HG02938 (cell line): ENCODE results near the gene KPTN.

Experiments
- ATAC-seq: cut with Tn5 transposase; IDR thresholded peaks from one replicate; pipeline ENCODE4 v1.9.1; 2021; ENCODE audit warnings: mild to moderate bottlenecking, moderate library complexity; ENCODE audit not compliant: unreplicated experiment

The KPTN gene

DNA sequence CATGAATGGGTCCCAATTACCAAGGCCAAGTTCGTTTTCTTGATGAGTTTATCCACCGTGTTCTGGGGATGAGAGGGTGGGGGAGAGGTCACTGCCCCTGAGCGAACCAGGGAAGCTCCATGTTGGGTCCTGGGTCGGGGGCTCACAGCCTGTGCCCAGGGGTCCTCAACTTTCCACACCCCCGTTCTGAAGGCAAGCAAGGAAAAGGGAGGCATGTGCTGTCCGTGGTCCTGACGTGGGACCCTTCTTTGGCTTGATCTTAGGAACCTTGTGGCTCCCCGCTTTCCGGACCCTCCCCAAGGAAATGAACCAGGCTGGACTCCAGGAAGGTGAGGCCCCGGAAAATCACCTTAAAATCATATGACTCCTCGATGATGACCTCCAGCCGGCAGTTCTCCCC, 46.5 kb downstream of the KPTN start:
- no peak for ATAC-seq

DNA sequence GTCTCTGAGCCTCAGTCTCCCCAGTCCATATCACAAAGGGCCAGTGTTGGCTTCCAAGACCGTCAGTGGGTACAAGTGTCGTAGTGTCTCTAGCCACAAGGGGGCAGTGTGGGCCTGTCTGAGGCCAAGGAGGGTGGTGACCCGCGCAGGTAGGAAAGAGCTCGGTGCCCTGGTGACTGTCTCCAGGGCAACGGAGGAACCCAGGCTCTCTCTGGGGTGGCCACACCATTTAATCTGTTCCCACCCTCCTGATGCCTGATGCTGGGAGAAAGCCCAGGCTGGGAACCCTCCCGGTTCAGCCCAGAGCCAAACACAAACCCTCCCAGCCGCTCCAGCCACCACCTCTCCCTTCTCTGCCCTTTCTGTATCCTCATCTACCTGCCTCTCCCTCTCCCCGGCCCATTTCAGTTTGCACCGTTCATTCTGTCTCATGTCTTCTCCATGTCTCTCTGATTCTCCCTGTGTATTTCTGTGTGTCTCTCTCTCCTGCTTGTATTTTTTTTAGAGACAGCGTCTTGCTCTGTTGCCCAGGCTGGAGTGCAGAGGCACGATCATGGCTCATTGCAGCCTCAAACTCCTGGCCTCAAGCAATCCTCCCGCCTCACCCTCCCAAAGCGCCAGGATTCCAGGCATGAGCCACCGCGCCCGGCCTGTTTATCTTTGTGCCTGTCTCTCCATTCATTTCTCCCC, 47.2 kb downstream of the KPTN start:
- ATAC-seq = no peak

DNA sequence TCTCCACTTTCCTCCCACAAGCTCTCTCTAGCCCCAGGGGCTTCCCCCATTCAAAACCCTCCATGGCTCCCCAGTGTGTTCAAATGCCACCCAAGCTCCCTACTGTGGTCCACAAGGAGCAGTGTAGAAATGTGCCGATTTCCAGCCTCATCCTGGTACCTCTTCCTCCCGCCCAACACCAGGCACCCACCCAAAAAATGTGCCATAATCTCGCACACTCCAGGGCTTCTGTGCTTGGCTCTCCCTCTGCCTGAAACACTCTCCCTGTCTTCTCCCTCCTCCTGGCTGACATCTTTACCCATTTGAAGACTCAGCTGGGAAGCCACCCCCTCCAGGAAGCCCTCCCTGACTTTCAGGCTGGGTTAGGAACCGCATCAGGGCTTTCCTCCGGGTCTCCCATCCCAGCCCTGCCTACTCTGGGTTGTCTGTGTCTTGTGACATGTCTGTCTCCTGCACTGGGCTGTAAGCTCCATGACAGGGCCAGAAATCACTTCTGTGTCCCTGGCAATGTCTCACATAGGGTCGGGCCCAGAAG, 48.1 kb downstream of the KPTN start:
- no peak for ATAC-seq

DNA sequence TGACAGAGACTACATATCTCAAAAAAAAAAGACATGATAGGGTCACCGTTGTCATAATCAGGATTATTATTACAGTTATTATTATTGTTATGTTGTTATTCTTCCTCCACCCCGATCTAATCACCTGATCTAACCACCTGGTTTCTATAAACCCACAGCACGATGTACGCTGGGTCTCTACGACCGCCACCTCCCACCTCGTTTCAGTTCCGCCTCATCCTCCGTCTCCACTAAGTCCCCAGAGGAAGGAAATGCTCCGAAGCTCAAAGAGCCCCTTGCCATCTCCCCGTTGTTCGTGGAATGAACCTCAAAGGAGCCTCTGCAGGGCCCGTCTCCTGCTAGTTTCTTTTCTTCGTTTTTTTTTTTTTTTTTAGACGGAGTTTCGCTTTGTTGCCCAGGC, 48.8 kb downstream of the KPTN start:
- ATAC-seq = no peak

DNA sequence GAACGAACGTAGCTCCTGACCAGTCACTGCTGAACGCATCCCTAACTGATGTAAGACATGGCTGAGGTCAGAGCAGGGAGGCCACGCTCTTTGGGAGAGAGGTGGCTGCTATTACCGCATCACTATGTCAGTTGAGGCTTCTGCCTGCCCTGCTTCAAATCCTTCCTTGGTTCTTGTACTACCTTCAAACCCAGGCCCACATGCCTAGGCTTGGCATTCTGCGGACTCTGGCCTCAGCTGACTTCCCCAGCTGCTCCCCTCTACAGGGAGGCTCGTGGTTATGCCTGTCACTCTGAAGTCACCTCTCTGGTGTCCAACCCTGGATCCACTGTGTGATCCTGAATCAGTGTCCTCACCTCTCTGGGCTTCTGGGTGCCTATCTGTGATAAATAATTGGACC, 49.9 kb downstream of the KPTN start:
- no peak for ATAC-seq

GRCh38 chr19:47433121-47433520, 50.9 kb downstream of the KPTN start:
- ATAC-seq = no peak

DNA sequence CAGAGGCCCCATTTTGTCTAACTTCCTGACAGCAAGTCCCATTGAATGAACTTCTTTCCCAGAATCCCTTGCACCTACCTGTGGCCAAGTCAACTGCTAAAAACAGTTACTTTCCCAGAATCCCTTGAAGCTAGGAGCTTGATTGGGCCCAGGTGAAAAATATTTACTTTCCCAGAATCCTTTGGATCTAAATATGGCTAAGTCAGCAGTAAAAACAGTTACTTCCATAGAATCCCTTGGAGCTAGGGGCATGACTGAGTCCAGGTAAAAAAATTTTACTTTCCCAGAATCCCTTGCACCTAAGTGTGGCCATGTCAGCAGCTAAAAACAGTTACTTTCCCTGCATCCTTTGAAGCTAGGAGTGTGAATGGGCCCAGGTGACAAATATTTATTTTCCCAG, 51.5 kb downstream of the KPTN start:
- no peak for ATAC-seq

GRCh38 chr19:47432091-47432490, 51.9 kb downstream of the KPTN start:
- no peak for ATAC-seq

- no peak for ATAC-seq
Measured at GRCh38 chr19:47430041-47430802, 53.8 kb downstream of the KPTN start.

DNA sequence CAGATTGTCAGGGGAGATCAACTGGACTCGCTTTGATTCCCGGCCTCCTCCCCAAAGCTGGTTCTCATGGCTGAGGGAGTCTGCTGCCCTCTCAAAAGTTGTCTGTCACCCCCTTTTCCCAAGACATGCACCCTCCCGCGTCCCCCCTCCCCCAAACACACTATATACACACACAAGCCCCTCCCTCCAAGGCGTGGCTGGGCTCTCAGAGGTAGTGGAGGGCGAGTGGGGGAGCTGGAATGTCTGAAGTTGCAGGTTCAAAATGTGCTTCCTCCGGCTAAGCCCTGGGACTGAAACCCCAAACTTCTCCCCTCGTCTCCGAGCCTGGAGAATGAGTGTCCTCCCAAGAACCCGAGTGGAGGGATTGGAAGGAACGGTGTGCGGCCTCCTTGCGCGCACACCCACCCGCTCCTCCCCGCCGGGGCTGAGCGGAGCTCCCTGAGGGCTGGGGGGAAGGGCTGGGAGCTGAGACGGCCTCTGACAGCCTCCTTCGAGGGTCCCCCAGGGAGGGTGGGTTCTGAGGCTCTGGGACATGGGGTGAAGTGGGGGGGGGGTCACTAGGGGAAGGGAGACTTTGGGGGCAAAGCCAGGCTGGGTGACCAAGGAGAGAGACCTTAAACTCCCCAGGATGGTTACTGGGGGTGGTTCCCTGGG, 54.8 kb downstream of the KPTN start:
- no peak for ATAC-seq

DNA sequence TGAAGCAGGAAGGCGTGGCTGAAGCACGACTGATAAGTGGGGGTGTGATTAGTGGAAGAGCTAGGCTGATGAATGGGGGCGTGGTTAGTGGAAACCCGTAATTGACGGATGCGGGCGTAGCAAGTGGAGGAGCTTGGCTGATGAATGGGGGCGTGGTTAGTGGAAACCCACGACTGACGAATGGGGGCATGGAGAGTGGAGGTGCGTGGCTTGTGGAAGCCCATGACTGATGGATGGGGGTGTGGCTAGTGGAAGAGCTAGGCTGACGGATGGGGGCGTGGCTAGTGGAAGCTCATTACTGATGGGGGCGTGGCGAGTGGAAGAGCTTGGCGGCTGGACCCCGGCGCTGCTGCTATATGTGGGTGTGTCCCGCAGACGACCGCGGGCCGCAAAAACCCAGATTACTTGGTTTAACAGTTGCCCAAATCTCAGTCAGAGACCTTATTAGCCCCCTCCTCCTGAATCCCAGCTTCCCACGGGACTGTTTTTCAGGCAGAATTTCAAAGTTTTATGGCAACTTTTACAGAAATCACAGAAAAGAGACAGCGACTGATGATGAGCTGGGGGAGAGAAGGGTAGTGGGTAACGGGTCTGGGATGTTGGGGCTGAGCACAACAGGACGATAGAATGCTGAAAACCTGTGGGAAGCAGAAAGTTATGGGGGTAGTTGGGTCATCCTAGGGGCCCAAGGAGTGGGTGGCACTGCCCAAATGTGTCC, 55.7 kb downstream of the KPTN start:
- no peak for ATAC-seq

DNA sequence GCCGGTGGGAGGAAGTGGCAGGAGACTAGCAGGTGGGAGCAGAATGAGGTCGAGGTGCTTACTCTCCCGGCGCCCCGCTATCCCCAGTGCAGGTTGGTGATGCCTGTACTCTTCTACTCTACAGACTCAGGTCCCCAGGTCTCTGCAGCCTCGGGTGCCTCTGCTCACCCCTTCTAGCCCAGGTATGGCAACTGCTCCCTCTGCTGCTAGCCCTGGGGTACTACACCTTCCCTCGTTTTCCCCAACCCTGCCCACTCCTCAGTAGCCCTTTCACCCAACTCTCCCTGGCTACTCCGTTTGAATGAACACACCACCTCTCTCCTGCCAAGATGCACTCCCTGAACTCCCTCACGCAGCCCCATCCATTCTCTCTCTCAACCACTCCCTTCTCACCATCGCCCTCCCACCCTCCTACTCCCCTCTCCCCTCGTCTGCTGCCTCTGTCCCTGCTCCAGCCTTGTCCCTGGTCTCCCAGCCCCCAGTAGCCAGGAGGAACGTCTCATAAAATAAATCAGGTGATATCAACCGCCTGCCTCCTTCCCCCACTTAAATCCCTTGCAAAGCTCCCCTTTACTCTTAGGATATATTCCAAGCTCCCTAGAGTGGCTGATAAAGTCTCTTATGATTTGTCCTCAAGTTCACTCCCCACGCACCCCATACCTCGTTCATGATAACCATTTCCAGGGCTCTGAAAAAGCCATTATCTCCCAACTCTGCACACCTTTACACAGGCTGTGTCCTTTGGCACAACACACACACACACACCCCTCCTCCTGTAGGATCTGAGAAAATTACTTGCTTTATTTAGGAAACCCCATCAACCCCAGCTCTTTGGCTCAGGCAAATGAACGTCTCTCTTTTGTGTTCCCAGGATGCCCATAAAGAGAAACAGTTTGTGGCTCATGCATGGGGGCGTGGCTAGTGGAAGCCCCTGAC, 56.5 kb downstream of the KPTN start:
- ATAC-seq = no peak
